GM13977 (cell line): ENCODE results near the gene AUTS2.

Experiments
- DNase-seq: peaks from one replicate; pipeline ENCODE4 v3.0.0; 2012; ENCODE audit warnings: low spot score
- in situ Hi-C: fragments of 300-500 bp; cut with MboI; formaldehyde crosslinking; loops from one replicate; pipeline ENCODE4 v1.12.0; 2022; ENCODE audit warnings: low sequenced_read_pairs, low pct_unique_long_range_greater_than_20kb, mixed read lengths, inconsistent platforms; ENCODE audit not compliant: unreplicated experiment
- TF ChIP-seq, protein P1 (sequence below): IDR thresholded peaks from 2 replicates; pipeline ENCODE4 v1.5.1; 2012; ENCODE audit warnings: mild to moderate bottlenecking, control low read depth; ENCODE audit not compliant: insufficient read depth; ENCODE audit errors: extremely low read depth, missing control alignments

AUTS2 gene

DNA sequence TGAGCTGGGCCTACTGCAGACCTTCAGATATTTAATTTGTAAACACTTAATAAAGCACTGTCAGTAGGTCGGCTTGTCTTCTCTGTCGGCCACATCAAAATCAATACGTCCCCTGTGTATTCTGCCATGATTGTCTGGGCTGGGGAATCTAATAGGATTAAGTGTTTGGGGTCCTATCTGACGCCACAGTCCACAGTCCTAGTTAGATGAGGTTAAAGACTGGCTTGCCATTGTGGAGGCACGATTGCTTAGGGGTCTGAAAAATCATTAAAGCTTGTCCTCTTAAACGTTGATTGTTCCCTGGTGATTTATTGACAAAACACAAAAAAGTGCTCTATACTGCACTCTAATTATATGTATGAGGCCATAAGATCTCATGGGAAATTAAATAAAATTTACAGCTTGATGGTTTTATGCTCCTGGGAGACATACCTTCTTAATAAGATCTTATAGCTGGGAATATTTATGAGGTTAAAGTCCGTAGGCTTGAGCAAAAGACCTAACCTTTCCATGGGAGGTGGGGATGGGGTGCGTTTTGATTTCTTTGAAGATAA, 883.4 kb downstream of the AUTS2 start:
- in situ Hi-C loops = no loop called here
- TF ChIP-seq, protein P1, sequence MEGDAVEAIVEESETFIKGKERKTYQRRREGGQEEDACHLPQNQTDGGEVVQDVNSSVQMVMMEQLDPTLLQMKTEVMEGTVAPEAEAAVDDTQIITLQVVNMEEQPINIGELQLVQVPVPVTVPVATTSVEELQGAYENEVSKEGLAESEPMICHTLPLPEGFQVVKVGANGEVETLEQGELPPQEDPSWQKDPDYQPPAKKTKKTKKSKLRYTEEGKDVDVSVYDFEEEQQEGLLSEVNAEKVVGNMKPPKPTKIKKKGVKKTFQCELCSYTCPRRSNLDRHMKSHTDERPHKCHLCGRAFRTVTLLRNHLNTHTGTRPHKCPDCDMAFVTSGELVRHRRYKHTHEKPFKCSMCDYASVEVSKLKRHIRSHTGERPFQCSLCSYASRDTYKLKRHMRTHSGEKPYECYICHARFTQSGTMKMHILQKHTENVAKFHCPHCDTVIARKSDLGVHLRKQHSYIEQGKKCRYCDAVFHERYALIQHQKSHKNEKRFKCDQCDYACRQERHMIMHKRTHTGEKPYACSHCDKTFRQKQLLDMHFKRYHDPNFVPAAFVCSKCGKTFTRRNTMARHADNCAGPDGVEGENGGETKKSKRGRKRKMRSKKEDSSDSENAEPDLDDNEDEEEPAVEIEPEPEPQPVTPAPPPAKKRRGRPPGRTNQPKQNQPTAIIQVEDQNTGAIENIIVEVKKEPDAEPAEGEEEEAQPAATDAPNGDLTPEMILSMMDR = no peak
- no peak for DNase-seq

DNA sequence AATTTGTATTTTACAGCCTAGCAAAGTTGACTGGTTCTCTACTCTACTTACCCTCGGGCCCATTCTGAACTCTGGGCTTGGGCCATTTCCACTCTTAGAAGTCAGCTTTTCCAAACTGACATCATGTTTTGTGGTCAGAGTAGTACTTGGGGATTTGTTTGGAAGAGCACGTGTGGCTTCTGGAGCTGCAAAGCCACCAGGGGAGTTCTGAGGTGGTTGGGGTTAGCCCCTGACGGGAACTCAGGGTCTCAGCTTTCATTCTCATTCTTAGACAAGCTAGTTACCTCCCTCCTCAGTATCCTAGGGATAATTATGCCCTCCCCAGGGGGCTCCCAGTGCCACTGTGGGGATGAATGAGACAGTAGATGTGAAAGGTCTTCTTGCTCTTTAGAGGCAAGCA, 886.0 kb downstream of the AUTS2 start:
- no peak for DNase-seq
- in situ Hi-C loops = no loop called here
- TF ChIP-seq, protein P1 = no peak

DNA sequence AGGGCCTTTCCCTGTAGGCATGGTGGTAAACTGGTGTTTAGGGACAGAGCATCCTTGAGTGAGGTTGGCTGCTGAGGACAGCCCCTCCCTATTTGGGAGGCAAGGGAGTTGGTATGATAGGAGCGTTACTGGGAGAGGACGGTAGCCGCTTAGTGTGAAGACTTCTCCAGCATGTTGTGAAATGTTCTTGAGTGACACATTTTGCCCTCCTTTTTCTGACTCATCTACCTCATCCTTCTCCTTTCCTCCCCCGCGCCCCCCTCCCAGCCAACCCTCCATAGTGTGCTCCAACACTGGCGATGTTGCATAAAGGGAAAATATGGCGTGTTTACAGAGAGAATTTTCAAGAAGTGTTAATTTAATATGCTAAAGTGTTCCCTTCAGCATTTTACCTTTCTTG, 888.7 kb downstream of the AUTS2 start:
- TF ChIP-seq, protein P1 = no peak
- DNase-seq = no peak
- in situ Hi-C loops = no loop called here

DNA sequence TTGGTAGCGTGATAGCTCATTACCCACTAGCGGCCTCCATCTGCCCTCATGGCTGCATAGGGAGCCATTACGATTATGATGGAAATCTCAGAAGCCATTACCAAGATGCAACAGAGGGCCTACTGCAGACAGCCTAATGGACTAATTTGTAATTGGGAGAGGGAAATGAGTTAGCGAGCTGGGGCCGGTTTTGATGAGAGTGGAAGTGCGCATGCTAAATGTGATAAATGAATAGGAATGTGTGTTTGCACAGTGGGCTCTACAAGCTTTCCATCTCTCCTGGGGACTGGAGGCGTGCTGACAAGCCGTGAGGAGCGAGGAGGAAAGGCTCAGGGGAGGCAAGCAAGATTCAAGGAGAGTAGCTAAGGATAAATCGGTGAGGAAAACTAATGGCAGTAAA, 889.2 kb downstream of the AUTS2 start:
- DNase-seq = no peak
- TF ChIP-seq, protein P1 = no peak
- in situ Hi-C loops = no loop called here

DNA sequence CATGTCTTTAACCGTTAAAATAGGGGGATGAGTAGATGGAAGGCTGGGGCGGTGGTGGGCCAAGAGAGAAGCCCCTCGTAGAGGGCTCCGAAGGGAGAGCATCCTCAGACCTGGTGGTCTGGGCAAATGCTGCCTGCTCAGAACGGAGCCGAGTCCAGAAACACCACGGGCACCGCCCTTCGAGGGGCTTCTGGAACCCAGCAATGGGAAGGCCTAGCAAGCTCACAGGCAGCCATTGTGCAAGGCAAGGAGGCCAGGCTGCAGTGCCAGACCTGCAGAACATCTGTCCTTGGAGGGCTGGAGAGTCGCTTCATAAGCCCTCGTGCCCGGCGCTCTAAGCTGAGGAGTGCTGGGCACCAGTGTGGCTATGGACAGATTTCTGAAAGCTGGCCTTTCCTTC, 889.6 kb downstream of the AUTS2 start:
- no peak for DNase-seq
- in situ Hi-C loops = no loop called here
- TF ChIP-seq, protein P1 = no peak

DNA sequence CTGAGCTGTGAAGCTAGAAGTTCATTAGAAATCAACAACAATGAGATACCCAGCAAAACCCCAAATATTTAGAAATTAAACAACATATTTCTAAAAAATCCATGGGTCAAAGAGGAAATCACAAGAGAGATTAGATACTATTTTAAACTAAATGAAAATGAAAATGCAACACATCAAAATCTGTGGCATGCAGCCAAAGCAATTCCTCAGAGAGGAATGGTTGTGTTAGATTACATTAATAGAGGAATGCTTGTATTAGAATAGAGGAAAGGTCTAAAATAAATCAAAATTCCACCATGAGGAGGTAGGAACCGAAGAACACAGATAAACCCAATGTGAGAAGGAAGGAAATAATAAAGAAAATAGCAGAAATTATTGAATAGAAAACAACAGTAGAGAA, 891.5 kb downstream of the AUTS2 start:
- TF ChIP-seq, protein P1 = no peak
- no peak for DNase-seq
- in situ Hi-C loops = no loop called here

DNA sequence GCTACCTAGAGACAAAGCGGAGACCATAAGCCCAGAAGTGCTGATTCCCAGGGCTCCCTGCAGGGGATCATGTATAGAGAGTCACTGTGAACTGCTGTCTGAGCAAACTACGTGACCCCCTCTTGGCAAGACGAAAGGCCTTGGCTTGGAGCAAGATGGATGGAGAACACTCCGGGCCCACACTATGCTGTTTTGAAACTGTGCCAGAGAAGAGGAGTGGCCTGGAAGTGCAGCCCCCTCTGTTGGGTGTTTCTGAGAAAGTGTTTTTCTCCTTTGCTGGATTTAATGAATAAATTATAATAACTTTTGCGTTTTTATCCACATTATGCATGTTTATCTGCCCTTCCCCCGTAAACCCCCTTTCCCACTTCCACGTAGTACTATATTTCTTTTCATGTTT, 894.4 kb downstream of the AUTS2 start:
- in situ Hi-C loops = no loop called here
- no peak for DNase-seq
- TF ChIP-seq, protein P1 = no peak
